SK-N-SH (cell line): ENCODE measurements around the gene FGGY.

Experiments
- CTCF ChIP-seq: fragments of 200-600 bp; sonication (generic); IDR thresholded peaks from 2 replicates; pipeline ENCODE4 v1.6.1; 2017; ENCODE audit warnings: antibody characterized with exemption, mild to moderate bottlenecking, moderate library complexity
- EZH2phosphoT487 ChIP-seq: fragments of 200-600 bp; sonication (generic); IDR thresholded peaks from 2 replicates; pipeline ENCODE4 v1.6.1; 2017; ENCODE audit warnings: low read depth, mixed run types, mild to moderate bottlenecking, antibody characterized with exemption, moderate library complexity, borderline replicate concordance
- FOXJ3 ChIP-seq: sonication (generic); formaldehyde crosslinking; IDR thresholded peaks from 2 replicates; pipeline ENCODE4 v1.5.1; 2020; ENCODE audit warnings: mild to moderate bottlenecking, missing genetic modification reagents
- GABPA ChIP-seq: IDR thresholded peaks from 2 replicates; pipeline ENCODE4 v1.4.0; 2012; ENCODE audit warnings: low read depth, mild to moderate bottlenecking
- IRF3 ChIP-seq: fragments of 150-350 bp; IDR thresholded peaks from 2 replicates; pipeline ENCODE4 v1.6.1; 2016; ENCODE audit warnings: mild to moderate bottlenecking, low read depth, low read length
- MEF2A ChIP-seq: IDR thresholded peaks from 2 replicates; pipeline ENCODE4 v1.4.0; 2012; ENCODE audit warnings: low read depth, borderline replicate concordance
- POLR2AphosphoS5 ChIP-seq: IDR thresholded peaks from 2 replicates; pipeline ENCODE4 v1.6.1; 2012; ENCODE audit warnings: low read depth, low read length
- REST ChIP-seq: IDR thresholded peaks from 2 replicates; pipeline ENCODE4 v1.6.1; 2012; ENCODE audit warnings: mild to moderate bottlenecking, low read depth, low read length, moderate library complexity
- USF2 ChIP-seq: fragments of 150-350 bp; IDR thresholded peaks from 2 replicates; pipeline ENCODE4 v1.6.1; 2017; ENCODE audit warnings: antibody characterized with exemption, low read length, low read depth, borderline replicate concordance

- TF ChIP-seq CTCF (peak; percentile 24; the same call in 1 of the 2 replicates), GABPA (no peak), IRF3 (no peak), USF2 (no peak), EZH2phosphoT487 (no peak), MEF2A (no peak), POLR2AphosphoS5 (no peak), FOXJ3 (CRISPR knock-in tag) (no peak), REST (no peak)
Observed at GRCh38 chr1:59666106-59666505, 369.2 kb downstream of the FGGY start.
